ENCODE data around the gene GDE1. TPM values are rescaled to one million over a fixed set of nuclear protein-coding genes. Genes with fewer than 3 reads are reported as not detected.

GDE1 gene
- total and polyA plus RNA-seq, 9 of the 15 experiments (the other 6 are each of a cell fraction or from before 2014, with no cell fraction given) = 18.8 to 40.5 (median 22.3) TPM

DNA sequence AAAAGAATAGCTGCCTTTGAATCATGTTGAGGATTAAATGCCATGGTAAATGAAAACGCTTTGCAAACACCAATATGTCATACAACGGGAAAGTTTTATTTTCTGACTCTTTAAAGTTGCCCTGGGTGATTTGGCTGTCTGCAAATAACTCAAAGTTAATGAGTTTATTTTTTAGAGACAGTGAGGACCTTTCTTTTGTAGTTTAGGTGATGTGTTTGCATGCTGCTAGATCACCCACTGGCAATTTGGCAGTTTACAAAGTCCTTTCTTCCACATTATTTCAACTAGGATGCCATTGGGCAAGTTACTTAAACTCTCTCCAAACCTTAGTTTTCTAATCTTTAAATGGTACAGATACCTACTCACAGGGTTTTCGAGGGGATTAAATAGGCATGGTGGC lies 37.8 kb downstream of the GDE1 start:
- Histone ChIP-seq H3K9me3 (replicated peaks; ENCODE audit: control insufficient read depth, insufficient read depth, low read depth, low read length) (no peaks in the 10 kb centered on the region), H3K4me2 (ENCODE audit: insufficient read depth, low read length) (no peak overlapping the region), H2AFZ (ENCODE audit: low read depth, low read length) (no peak overlapping the region), H3K9me1 (ENCODE audit: control insufficient read depth, insufficient read depth, low read length) (no peaks in the 10 kb centered on the region), H4K20me1 (replicated peaks; ENCODE audit: control insufficient read depth, insufficient read depth, low read length) (no peaks in the 10 kb centered on the region), H3K9ac (ENCODE audit: insufficient read depth in 1 of 2, low read depth in 2 of 2, low read length in 2 of 2) (no peak overlapping the region), H3K4me1 (replicated peaks in 1 of 2; ENCODE audit: control insufficient read depth in 2 of 2, insufficient read depth in 2 of 2, low read length in 2 of 2) (peaks cover 29 to 35% of the 10 kb centered on the region in 2 experiments), H3K27me3 (ENCODE audit: control insufficient read depth in 2 of 2, insufficient read depth in 2 of 2, low read length in 2 of 2) (no peaks in the 10 kb centered on the region), H3K4me3 (no peak overlapping the region), H3K79me2 (ENCODE audit: control insufficient read depth, insufficient read depth, low read length) (peaks cover 7% of the 10 kb centered on the region; the same call in 1 of the 3 replicates), H3K36me3 (ENCODE audit: control insufficient read depth, insufficient read depth, low read length) (no peaks in the 10 kb centered on the region; the same call in 2 of the 3 replicates), H3K27ac (ENCODE audit: extremely low read depth, low read depth, low read length) (no peak overlapping the region)
- no peak for ATAC-seq
- 78% methylated on average over 3 of the region's 3 CpGs for WGBS (ENCODE audit: insufficient coverage, low coverage, missing lambda C conversion rate)
- no peak for DNase-seq (ENCODE audit: extremely low read depth in 1 of 4, low spot score in 3 of 4)
- FAIRE-seq = no peak
- in situ Hi-C loops (cut with MboI) = no loop called here
- ChIA-PET POLR2A (no interaction called here), CTCF (ENCODE audit: low intra/inter-chr PET ratio) (no interaction called here)
- no TSS peak for BruUV-seq (replicated peaks)
- intact Hi-C loops (cut with micrococcal nuclease) = loop anchor here (10.0 kb wide), 1 partner anchor 89 kb away; no protein-coding TSS in a partner anchor
- no peak for TF ChIP-seq DIDO1 (tag; IDR thresholded peaks at IDR 0.05; ENCODE audit: low read depth)
- TF ChIP-seq, protein P1, sequence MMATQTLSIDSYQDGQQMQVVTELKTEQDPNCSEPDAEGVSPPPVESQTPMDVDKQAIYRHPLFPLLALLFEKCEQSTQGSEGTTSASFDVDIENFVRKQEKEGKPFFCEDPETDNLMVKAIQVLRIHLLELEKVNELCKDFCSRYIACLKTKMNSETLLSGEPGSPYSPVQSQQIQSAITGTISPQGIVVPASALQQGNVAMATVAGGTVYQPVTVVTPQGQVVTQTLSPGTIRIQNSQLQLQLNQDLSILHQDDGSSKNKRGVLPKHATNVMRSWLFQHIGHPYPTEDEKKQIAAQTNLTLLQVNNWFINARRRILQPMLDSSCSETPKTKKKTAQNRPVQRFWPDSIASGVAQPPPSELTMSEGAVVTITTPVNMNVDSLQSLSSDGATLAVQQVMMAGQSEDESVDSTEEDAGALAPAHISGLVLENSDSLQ (IDR thresholded peaks at IDR 0.05) = no peak
- TF ChIP-seq, protein P2, sequence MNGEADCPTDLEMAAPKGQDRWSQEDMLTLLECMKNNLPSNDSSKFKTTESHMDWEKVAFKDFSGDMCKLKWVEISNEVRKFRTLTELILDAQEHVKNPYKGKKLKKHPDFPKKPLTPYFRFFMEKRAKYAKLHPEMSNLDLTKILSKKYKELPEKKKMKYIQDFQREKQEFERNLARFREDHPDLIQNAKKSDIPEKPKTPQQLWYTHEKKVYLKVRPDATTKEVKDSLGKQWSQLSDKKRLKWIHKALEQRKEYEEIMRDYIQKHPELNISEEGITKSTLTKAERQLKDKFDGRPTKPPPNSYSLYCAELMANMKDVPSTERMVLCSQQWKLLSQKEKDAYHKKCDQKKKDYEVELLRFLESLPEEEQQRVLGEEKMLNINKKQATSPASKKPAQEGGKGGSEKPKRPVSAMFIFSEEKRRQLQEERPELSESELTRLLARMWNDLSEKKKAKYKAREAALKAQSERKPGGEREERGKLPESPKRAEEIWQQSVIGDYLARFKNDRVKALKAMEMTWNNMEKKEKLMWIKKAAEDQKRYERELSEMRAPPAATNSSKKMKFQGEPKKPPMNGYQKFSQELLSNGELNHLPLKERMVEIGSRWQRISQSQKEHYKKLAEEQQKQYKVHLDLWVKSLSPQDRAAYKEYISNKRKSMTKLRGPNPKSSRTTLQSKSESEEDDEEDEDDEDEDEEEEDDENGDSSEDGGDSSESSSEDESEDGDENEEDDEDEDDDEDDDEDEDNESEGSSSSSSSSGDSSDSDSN (IDR thresholded peaks at IDR 0.05; ENCODE audit: borderline replicate concordance in 1 of 2, low read depth in 2 of 2, low read length in 2 of 2) = no peak
- TF ChIP-seq ETS2 (tag; IDR thresholded peaks at IDR 0.05; ENCODE audit: borderline replicate concordance, poor library complexity, severe bottlenecking) = no peak
- TF ChIP-seq RAD21 (CRISPR knock-in tag; conservative IDR thresholded peaks at IDR 0.05 in 1 of 2, IDR thresholded peaks at IDR 0.05 in 1 of 2) = no peak
- no peak for TF ChIP-seq ZBTB7A (IDR thresholded peaks at IDR 0.05; ENCODE audit: borderline replicate concordance, control insufficient read depth, low read depth, low read length)
- TF ChIP-seq TCF7L2 (IDR thresholded peaks at IDR 0.05; ENCODE audit: low read depth, low read length) = no peak
- no peak for TF ChIP-seq RFX5 (IDR thresholded peaks at IDR 0.05; ENCODE audit: low read depth, low read length)
- no peak for TF ChIP-seq NCOA2 (IDR thresholded peaks at IDR 0.05; ENCODE audit: partially characterized antibody in 2 of 2)
- no peak for TF ChIP-seq ILF3 (IDR thresholded peaks at IDR 0.05; ENCODE audit: borderline replicate concordance)
- TF ChIP-seq ZNF253 (CRISPR knock-in tag; conservative IDR thresholded peaks at IDR 0.05) = no peak
- no peak for TF ChIP-seq GATAD2B (IDR thresholded peaks at IDR 0.05; ENCODE audit: borderline replicate concordance)
- no peak for TF ChIP-seq BDP1 (IDR thresholded peaks at IDR 0.05; ENCODE audit: insufficient read depth, insufficient read length)
- TF ChIP-seq, protein P3, sequence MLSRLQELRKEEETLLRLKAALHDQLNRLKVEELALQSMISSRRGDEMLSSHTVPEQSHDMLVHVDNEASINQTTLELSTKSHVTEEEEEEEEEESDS (CRISPR knock-in tag; IDR thresholded peaks at IDR 0.05) = no peak
- TF ChIP-seq, protein P4, sequence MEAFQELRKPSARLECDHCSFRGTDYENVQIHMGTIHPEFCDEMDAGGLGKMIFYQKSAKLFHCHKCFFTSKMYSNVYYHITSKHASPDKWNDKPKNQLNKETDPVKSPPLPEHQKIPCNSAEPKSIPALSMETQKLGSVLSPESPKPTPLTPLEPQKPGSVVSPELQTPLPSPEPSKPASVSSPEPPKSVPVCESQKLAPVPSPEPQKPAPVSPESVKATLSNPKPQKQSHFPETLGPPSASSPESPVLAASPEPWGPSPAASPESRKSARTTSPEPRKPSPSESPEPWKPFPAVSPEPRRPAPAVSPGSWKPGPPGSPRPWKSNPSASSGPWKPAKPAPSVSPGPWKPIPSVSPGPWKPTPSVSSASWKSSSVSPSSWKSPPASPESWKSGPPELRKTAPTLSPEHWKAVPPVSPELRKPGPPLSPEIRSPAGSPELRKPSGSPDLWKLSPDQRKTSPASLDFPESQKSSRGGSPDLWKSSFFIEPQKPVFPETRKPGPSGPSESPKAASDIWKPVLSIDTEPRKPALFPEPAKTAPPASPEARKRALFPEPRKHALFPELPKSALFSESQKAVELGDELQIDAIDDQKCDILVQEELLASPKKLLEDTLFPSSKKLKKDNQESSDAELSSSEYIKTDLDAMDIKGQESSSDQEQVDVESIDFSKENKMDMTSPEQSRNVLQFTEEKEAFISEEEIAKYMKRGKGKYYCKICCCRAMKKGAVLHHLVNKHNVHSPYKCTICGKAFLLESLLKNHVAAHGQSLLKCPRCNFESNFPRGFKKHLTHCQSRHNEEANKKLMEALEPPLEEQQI (IDR thresholded peaks at IDR 0.05) = no peak
- TF ChIP-seq MEF2A (IDR thresholded peaks at IDR 0.05; ENCODE audit: control insufficient read depth, low read depth, low read length) = no peak
- no peak for TF ChIP-seq RBM34 (IDR thresholded peaks at IDR 0.05; ENCODE audit: borderline replicate concordance, insufficient read depth, low read length)
